CD4-positive, alpha-beta T cell treated with Interleukin-12 subunit alpha and Interleukin-12 subunit beta, for 1 hour (primary cell): Measurements from ENCODE around the gene MTHFD2L.
"Not testable (repeated sequence)": the region's sequence is repeated elsewhere in the genome, so short reads cannot be mapped to it uniquely, and the experiment has no call there.

ENCODE experiments used
- DNase-seq: peaks from one replicate; pipeline ENCODE4 v3.0.0-alpha.2; 2020

MTHFD2L gene

GRCh38 chr4:74190919-74191397 lies 33.0 kb downstream of the MTHFD2L start:
- DNase-seq = no peak

DNA sequence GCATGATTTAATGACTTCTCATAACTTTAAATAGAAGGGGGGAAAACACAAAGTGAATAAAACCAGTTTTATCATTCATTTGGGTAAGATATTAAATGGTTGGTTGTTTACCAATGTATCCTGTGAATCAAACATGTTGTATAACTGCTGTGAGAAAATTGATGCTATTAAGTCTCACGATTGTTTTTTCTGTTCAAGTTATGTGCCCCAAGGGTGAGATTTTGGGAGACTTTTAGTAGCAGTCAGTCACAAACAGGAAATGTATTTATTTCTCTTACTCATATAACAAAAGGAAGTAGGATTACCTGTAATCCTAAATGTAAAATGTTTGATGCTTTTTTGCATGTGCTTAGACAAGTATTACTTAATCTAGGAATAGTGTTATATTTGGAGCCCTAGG lies 39.2 kb downstream of the MTHFD2L start:
- no peak for DNase-seq

DNA sequence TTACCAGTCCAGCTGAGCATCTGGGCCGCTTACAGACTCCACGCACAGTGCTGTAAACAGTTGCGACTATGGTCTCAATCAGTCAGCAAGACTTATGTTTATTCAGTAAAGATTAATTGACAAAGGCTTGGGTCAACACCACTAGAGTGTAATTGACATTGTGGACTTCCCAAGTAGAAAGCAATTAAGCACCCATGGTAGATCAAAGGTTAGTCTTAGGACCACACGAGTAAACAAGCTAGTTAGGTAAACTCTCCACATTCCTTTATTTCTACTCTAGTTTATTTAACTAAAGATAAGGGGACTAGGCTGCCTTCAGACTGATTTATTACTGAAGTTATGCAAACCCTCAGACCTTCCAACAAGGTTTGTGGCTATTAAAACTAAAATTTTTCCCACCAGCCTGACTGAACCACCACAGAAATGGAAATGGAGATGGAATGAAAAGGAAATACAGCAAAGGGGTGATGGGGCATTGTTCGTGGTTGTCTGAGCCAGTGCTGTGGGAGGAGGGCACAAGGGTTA lies 44.2 kb downstream of the MTHFD2L start:
- DNase-seq = no peak

DNA sequence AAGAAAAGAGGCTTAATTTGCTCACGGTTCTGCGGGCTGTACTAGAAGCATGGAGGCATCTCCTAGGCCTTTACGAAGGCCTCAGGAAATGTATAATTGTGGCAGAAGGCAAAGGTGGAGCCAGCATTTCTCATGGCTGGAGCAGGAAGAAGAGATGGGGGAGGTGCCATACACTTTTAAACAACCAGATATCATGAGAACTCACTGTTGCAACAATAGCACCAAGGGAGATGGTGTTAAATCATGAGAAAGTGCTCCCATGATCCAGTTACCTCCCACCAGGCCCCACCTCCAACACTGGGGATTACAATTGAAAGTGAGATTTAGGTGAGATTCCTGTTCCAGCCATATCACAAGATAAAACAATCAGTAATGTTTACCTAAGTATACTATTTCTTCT lies 45.5 kb downstream of the MTHFD2L start:
- no peak for DNase-seq

- DNase-seq = no peak
Observed at GRCh38 chr4:74205046-74205445, 47.1 kb downstream of the MTHFD2L start.

- DNase-seq = no peak
Observed at GRCh38 chr4:74205559-74205958, 47.6 kb downstream of the MTHFD2L start.

GRCh38 chr4:74206088-74206825 lies 48.3 kb downstream of the MTHFD2L start:
- DNase-seq = no peak

DNA sequence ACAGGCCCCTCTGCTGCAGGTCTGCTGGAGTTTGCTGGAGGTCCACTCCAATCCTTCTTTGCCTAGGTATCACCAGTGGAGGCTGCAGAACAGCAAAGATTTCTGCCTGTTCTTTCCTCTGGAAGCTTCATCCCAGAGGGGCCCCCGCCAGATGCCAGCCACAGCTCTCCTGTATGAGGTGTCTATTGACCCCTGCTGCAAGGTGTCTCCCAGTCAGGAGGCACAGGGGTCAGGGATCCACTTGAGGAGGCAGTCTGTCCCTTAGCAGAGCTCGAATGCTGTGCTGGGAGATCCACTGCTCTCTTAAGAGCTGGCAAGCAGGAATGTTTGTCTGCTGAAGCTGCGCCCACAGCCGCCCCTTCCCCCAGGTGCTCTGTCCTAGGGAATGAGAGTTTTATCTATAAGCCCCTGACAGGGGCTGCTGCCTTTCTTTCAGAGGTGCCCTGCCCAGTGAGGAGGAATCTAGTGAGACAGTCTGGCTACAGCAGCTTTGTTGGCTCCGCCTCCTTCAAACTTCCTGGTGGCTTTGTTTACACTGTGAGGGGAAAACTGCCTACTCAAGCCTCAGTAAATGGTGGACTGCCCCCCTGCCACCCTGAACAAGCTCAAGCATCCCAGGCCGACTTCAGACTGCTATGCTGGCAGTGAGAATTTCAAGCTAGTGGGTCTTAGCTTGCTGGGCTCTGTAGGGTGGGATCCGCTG lies 56.7 kb downstream of the MTHFD2L start:
- DNase-seq = not testable (repeated sequence)

GRCh38 chr4:74215236-74215635 lies 57.3 kb downstream of the MTHFD2L start:
- not testable (repeated sequence) for DNase-seq

GRCh38 chr4:74217365-74217764 lies 59.4 kb downstream of the MTHFD2L start:
- DNase-seq = no peak

DNA sequence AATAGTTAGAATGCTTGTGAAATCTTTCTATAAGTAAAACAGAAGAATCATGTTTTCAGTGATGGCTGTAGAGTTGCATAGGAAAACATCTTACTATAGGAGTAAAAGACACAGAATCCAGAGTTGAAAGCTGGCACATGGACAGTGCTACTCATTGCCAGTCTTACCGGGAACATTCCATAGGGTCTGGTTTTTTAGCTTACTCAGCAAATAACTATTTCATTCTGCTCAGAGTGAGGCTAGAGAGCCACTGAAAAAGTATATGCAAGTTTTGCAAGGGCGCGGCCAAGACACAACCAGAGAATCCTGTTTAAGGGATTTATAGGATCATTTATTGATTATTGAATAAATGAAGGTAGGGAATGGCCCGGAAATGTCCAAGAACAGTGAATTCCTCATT lies 60.3 kb downstream of the MTHFD2L start:
- DNase-seq = no peak

GRCh38 chr4:74219240-74219639 lies 61.3 kb downstream of the MTHFD2L start:
- no peak for DNase-seq

GRCh38 chr4:74223098-74223497 lies 65.2 kb downstream of the MTHFD2L start:
- no peak for DNase-seq

- no peak for DNase-seq
Observed at GRCh38 chr4:74223801-74224200, 65.9 kb downstream of the MTHFD2L start.

DNA sequence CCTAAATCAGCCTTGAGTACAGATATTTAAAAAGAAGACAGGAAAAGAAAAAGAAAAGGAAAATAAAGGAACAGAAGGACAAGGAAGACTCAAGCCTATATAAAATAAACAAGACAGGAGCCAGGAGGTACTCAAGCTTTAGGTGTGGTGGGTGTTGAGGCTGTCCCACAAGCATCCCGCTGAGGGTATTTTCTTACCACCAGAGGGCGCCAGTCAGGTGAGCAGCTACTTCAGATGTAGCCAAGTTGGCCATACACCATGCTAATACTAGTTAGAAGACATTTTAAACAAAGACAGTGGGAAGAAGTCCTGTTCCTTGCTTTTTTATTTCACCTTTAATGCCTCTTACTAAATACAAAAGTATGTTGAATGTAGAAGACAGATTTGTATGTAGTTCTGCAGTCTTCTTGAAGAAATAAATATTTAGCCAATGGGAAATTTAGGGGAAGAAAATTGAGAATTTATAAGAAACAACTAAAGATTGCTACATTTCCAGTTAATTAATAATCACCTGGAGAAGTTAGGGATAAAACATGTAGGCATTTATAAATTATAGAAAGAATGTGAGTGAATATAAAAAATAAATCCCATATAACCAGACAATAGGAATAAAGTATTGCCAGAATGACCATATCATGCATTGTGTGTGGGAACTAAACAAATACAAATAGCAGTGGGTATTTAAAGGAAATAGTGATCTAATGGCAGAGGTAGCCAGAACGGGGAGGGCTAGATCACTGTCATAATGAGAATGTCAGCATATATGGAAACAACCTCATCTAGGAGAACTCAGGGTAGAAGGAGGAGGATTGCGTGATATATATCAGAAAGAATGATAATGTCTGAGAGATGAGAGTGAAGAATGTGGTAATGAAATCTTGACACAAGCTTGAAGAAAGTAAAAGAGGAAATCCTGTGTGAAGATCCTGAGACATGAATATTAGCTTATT lies 71.0 kb downstream of the MTHFD2L start:
- peak; percentile 73 for DNase-seq

DNA sequence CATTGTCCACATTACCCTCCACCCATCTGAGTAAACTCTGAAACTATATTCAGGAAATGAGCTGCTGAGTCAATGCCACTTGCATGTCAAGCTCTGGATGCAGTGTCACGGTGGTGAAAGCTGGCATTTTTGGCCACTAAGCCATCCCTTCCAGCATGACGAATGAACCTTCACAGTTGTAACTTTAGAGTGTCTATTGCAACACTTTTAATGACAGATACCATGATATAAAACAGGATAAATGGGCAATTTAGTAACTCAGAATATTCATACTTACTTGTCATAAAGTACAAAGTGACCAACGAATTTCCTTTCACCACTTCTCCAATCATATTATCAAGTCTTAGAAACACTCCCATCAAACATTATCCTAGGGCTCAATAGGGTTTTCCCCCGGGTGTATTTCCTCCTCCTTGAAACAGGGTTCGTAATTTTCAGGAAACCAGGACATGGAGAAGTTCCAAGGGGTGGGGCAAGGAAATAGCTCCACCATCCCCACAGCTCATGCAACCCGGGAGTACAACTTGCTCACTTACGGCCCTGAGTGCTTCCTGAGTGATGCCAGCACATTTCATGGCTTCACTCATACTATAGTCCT lies 73.1 kb downstream of the MTHFD2L start:
- DNase-seq = no peak

DNA sequence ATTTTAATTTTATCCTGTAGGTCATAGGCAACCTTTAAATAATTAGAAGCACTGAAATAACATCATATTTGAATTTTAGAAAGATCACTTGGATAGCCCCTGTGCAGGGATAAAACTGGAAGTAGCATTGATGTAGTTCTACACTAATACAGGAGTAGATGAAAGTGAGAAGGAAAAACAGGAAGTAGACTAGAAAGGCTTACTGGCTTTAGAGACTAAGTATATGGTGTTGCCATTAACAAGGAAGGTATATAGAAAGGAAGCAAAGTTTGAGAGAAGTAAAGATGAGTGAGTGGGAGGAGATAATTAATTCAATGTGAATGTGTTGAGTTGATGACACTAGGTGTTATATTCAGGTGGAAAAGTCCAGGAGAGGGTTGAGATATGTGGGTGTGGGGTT lies 77.2 kb downstream of the MTHFD2L start:
- no peak for DNase-seq

DNA sequence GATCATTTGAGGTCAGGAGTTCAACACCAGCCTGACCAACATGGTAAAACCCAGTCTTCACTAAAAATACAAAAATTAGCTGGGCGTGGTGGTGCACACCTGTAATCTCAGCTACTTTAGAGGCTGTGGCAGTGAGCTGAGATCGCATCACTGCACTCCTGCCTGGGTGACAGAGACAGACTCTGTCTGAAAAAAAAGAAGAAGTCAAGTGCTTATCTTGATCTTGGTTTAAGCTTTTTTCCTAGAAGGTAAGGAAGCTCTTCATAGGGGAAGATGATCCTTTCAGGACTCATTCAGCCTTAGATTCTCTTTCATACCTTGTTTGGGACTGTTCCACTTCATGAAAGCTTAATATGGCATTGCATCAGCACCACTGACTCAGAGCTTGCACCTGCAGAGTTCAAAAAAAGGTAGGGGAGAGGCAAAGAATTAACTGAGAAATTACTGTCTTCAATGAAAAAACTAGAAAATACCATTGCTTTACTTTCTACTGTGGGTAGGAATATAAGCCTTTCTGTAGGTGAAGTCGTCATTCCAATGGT lies 79.6 kb downstream of the MTHFD2L start:
- no peak for DNase-seq

DNA sequence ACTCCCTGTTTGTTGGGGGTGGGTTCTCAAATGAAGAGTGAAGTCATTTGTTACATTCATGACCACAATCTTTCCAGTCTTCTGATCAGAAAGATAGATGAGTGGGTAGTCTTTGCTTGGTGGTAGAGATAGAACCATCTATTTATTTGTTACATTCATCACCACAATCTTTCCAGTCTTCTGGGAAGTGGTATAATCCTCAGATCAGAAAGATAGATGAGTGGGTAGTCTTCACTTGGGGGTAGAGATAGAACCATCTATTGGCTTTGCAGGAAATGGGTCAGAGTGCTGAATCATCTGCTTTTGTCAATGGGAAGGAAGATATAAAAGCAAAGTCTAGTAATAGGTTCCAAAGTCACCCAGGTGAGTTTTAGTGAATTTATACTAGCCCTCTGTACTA lies 86.1 kb downstream of the MTHFD2L start:
- DNase-seq = no peak

DNA sequence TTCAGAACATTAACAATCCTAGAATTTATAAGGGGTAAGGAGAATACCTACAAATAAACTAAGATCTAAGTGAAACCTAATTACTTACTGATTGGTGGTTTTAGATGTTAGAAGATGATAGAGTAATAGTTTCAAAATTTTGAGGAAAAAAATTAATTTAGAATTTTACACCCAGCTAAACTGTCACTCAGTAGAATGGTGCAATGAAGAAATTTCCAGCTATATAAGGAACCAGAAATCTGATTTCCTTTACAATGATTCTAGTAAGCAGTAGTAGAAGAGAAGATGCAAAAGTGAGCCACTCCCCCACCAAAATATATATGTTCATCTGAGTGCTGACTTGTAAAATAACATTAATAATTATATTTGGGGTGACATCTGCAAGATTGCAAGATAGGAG lies 95.0 kb downstream of the MTHFD2L start:
- DNase-seq = no peak

DNA sequence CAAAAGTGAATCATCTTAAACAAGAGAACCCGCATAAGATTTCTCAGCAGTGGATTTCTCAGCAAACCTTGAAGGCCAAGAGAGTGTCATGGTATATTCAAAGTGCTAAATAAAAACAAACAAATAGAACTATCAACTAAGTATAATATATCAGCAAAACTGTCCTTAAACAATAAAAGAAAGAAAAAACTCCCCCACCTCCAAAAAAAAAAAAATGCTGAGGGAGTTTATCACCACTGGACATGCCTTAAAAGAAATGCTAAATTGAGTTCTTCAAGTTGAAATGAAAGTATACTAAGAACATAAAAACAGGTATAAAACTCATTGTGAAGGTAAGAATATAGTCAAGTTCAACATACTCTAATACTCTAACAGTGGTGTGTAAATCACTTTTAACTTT lies 96.5 kb downstream of the MTHFD2L start:
- DNase-seq = no peak

DNA sequence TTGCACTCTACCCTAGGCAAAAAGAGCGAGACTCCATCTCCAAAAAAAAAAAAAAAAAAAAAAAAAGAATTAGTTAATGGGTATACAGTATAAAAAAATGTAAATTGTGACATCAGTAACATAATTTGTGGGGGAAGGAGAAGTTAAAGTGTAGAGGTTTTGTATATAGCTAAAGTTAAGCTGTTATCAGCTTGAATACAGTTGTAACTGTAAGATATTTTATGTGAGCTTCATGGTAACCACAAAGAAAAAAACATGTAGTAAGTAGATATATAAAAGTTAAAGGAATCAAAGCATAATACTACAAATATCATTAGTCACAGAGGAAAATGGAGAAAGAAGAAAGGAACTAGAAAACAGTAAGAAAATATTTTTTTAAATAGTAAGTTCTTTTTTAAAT lies 97.2 kb downstream of the MTHFD2L start:
- no peak for DNase-seq
